Nephron (organoid): ENCODE data around the gene TOR1A.

Experiments
- H3K27ac Mint-ChIP-seq, 3 experiments: 2 replicates each; pipeline ENCODE4 v1.8.0; 2020; ENCODE audit warnings: mixed read lengths in 3 of 3, mild to moderate bottlenecking in 2 of 3, moderate library complexity in 1 of 3
- H3K27me3 Mint-ChIP-seq: 2 replicates; pipeline ENCODE4 v1.8.0; 2021; ENCODE audit warnings: low read depth, mild to moderate bottlenecking, moderate library complexity, mixed read lengths
- H3K36me3 Mint-ChIP-seq: 2 replicates; pipeline ENCODE4 v1.8.0; 2020; ENCODE audit warnings: low read depth, mixed read lengths
- H3K4me1 Mint-ChIP-seq: 2 replicates; pipeline ENCODE4 v1.8.0; 2020; ENCODE audit warnings: mixed read lengths
- H3K4me3 Mint-ChIP-seq, 3 experiments: 2 replicates each; pipeline ENCODE4 v1.8.0; 2020; ENCODE audit warnings: mild to moderate bottlenecking in 3 of 3, mixed read lengths in 3 of 3, moderate library complexity in 2 of 3
- H3K9me3 Mint-ChIP-seq: 2 replicates; pipeline ENCODE4 v1.8.0; 2020; ENCODE audit warnings: mixed read lengths
- CTCF ChIP-seq, 3 experiments: fragments of 200-600 bp; sonication (generic); IDR thresholded peaks; one replicate each; pipeline ENCODE4 v1.5.0; 2021; ENCODE audit warnings: antibody characterized with exemption in 3 of 3; ENCODE audit not compliant: unreplicated experiment in 3 of 3

Gene TOR1A

GRCh38 chr9:129775448-129775798 is 48.5 kb downstream of the TOR1A start:
- Mint-ChIP-seq H3K27ac (no peak overlapping the region), H3K4me1 (peaks cover 9% of the 10 kb centered on the region), H3K9me3 (no peaks in the 10 kb centered on the region), H3K4me3 (no peak overlapping the region), H3K27me3 (peaks cover 7% of the 10 kb centered on the region), H3K36me3 (no peaks in the 10 kb centered on the region)
- no peak for TF ChIP-seq CTCF (IDR thresholded peaks at IDR 0.05; ENCODE audit: unreplicated experiment in 3 of 3)

- no peak overlapping the region for H3K4me3 Mint-ChIP-seq
- H3K36me3 Mint-ChIP-seq, result no peaks in the 10 kb centered on the region
- peaks cover 7% of the 10 kb centered on the region for H3K27me3 Mint-ChIP-seq
- H3K27ac Mint-ChIP-seq, result no peak overlapping the region
- peaks cover 9% of the 10 kb centered on the region for H3K4me1 Mint-ChIP-seq
- TF ChIP-seq CTCF (IDR thresholded peaks at IDR 0.05; ENCODE audit: unreplicated experiment in 3 of 3), result no peak
- H3K9me3 Mint-ChIP-seq, result no peaks in the 10 kb centered on the region
Measured at GRCh38 chr9:129774791-129775447, 49.0 kb downstream of the TOR1A start.

GRCh38 chr9:129773262-129774048 is 50.5 kb downstream of the TOR1A start:
- Mint-ChIP-seq H3K4me3 (no peak overlapping the region), H3K27ac (no peak overlapping the region)

GRCh38 chr9:129770741-129771140 is 53.2 kb downstream of the TOR1A start:
- TF ChIP-seq CTCF (IDR thresholded peaks at IDR 0.05; ENCODE audit: unreplicated experiment in 3 of 3), result no peak
- no peak overlapping the region for H3K27ac Mint-ChIP-seq
- no peak overlapping the region for H3K4me3 Mint-ChIP-seq
- H3K4me1 Mint-ChIP-seq, result no peaks in the 10 kb centered on the region
- no peaks in the 10 kb centered on the region for H3K9me3 Mint-ChIP-seq
- H3K36me3 Mint-ChIP-seq, result no peaks in the 10 kb centered on the region
- peaks cover 1% of the 10 kb centered on the region for H3K27me3 Mint-ChIP-seq

More at GRCh38 chr9:129773262-129774048, 50.5 kb downstream of the TOR1A start:
- Mint-ChIP-seq H3K9me3 (no peaks in the 10 kb centered on the region), H3K36me3 (no peaks in the 10 kb centered on the region), H3K4me1 (peaks cover 9% of the 10 kb centered on the region), H3K27me3 (no peaks in the 10 kb centered on the region)
- TF ChIP-seq CTCF (IDR thresholded peaks at IDR 0.05; ENCODE audit: unreplicated experiment in 3 of 3), result no peak

GRCh38 chr9:129769669-129770068 is 54.3 kb downstream of the TOR1A start:
- Mint-ChIP-seq H3K36me3 (no peaks in the 10 kb centered on the region), H3K27me3 (peaks cover 3% of the 10 kb centered on the region), H3K4me1 (no peaks in the 10 kb centered on the region), H3K27ac (no peak overlapping the region), H3K9me3 (no peaks in the 10 kb centered on the region), H3K4me3 (no peak overlapping the region)
- no peak for TF ChIP-seq CTCF (IDR thresholded peaks at IDR 0.05; ENCODE audit: unreplicated experiment in 3 of 3)
